Lung (tissue), 12 donors: ENCODE results near the gene DIP2C. TPM values are rescaled to one million over a fixed set of nuclear protein-coding genes. Genes with fewer than 3 reads are reported as not detected.

Source experiments
- ATAC-seq: fragments of 200-7000 bp; cut with Tn5 transposase; one replicate; pipeline ENCODE4 v1.9.1; 2020; ENCODE audit warnings: moderate number of reproducible peaks; ENCODE audit not compliant: insufficient read depth, low FRiP score
- DNase-seq, 3 donors: peaks; one replicate each; pipeline ENCODE4 v3.0.0-alpha.2; 2013 to 2017
- H3K27ac ChIP-seq, 2 donors: one replicate each; pipeline ENCODE4 v1.5.1; 2013; ENCODE audit warnings: mild to moderate bottlenecking in 2 of 2, moderate library complexity in 2 of 2, control low read depth in 1 of 2, inconsistent platforms in 1 of 2, low read depth in 1 of 2, low read length in 1 of 2
- H3K27me3 ChIP-seq, 3 donors: one replicate each; pipeline ENCODE4 v1.5.1; 2013; ENCODE audit warnings: low read length in 2 of 3; ENCODE audit not compliant: control insufficient read depth in 3 of 3, insufficient read depth in 3 of 3
- H3K36me3 ChIP-seq, 4 donors: one replicate each; pipeline ENCODE4 v1.5.1; 2013; ENCODE audit warnings: low read length in 4 of 4, mild to moderate bottlenecking in 1 of 4, moderate library complexity in 1 of 4; ENCODE audit not compliant: control insufficient read depth in 4 of 4, insufficient read depth in 4 of 4
- H3K4me1 ChIP-seq, 5 donors: one replicate each; pipeline ENCODE4 v1.5.1; 2013; ENCODE audit warnings: low read length in 5 of 5, mild to moderate bottlenecking in 2 of 5, moderate library complexity in 1 of 5; ENCODE audit not compliant: control insufficient read depth in 5 of 5, insufficient read depth in 5 of 5
- H3K4me3 ChIP-seq: one replicate; pipeline ENCODE4 v1.5.1; 2013; ENCODE audit warnings: mild to moderate bottlenecking, control low read depth, moderate library complexity
- H3K9ac ChIP-seq, 2 donors: one replicate each; pipeline ENCODE4 v1.5.1; 2013; ENCODE audit warnings: low read length in 2 of 2, control low read depth in 1 of 2; ENCODE audit not compliant: insufficient read depth in 1 of 2
- H3K9me3 ChIP-seq, 4 donors: one replicate each; pipeline ENCODE4 v1.5.1; 2013; ENCODE audit warnings: low read length in 3 of 4, mild to moderate bottlenecking in 1 of 4, moderate library complexity in 1 of 4; ENCODE audit not compliant: control insufficient read depth in 4 of 4, insufficient read depth in 3 of 4
- CTCF ChIP-seq: IDR thresholded peaks from 2 replicates; pipeline ENCODE4 v1.5.1; 2012; ENCODE audit warnings: mild to moderate bottlenecking; ENCODE audit errors: control extremely low read depth, extremely low read depth
- WGBS, 2 donors: extraction: QIAGEN DNeasy Blood & Tissue Kit; methylation state at CpG; one replicate each; pipeline ENCODE4 v1.1.7; 2013; 5-methylcytosine and 5-hydroxymethylcytosine counted together
- polyA plus RNA-seq, 2 donors: library from polyadenylated mRNA; stranded (reverse); fragments of 200-250 nt; gene quantifications; one replicate each; pipeline ENCODE4 v1.2.1, GENCODE V29; 2013
- total RNA-seq, 2 donors: library from RNA; depleted of rRNA in 1 of 2; stranded (reverse); fragments of >200 nt in 1 of 2; gene quantifications; one replicate each; pipeline ENCODE4 v1.2.1, GENCODE V29; 2014 to 2021
- donor health status: control.
- donor health status: control.
- donor health status: Bipolar disorder and iron deficiency.
- donor health status: healthy.
- donor health status: DM: yes; HTN: yes; CAD: no.

The DIP2C gene
- total and polyA plus RNA-seq, 4 donors, result 3.6 to 20.0 (median 9.5) TPM

GRCh38 chr10:589961-590680 is 99.3 kb downstream of the DIP2C start:
- ATAC-seq, result no peak
- Histone ChIP-seq H3K4me1 (peaks cover 0 to 16% (median 0%) of the 10 kb centered on the region in 5 donors), H3K9me3 (no peaks in the 10 kb centered on the region), H3K27ac (no peak overlapping the region), H3K36me3 (no peaks in the 10 kb centered on the region), H3K27me3 (no peaks in the 10 kb centered on the region), H3K9ac (no peak overlapping the region), H3K4me3 (no peak overlapping the region)
- no peak for DNase-seq
- TF ChIP-seq CTCF, result no peak
- 89 to 90% methylated on average over 21 of the region's 21 CpGs for WGBS, 2 donors

GRCh38 chr10:588246-589165 is 101.0 kb downstream of the DIP2C start:
- Histone ChIP-seq H3K36me3 (no peaks in the 10 kb centered on the region), H3K4me1 (peaks cover 0 to 10% (median 0%) of the 10 kb centered on the region in 5 donors), H3K27me3 (no peaks in the 10 kb centered on the region), H3K4me3 (no peak overlapping the region), H3K9me3 (no peaks in the 10 kb centered on the region), H3K9ac (no peak overlapping the region), H3K27ac (no peak overlapping the region)
- WGBS, 2 donors, result 81 to 87% methylated on average over 27 of the region's 27 CpGs
- no peak for TF ChIP-seq CTCF
- ATAC-seq (no peak), DNase-seq (peak in 1 of 3 donors; percentile 37)

GRCh38 chr10:586716-587115 is 102.8 kb downstream of the DIP2C start:
- no peaks in the 10 kb centered on the region for H3K36me3 ChIP-seq
- no peak overlapping the region for H3K9ac ChIP-seq
- no peak overlapping the region for H3K27ac ChIP-seq
- no peaks in the 10 kb centered on the region for H3K27me3 ChIP-seq
- no peak for DNase-seq
- no peak for ATAC-seq
- H3K4me1 ChIP-seq, result peaks cover 0 to 12% (median 0%) of the 10 kb centered on the region in 5 donors
- 93% methylated on average over 11 of the region's 11 CpGs for WGBS, 2 donors
- no peak overlapping the region for H3K4me3 ChIP-seq
- no peak for TF ChIP-seq CTCF
- no peaks in the 10 kb centered on the region for H3K9me3 ChIP-seq
